HEK293 (cell line): ENCODE measurements around the gene DUSP6.

Source experiments
- CTCF ChIA-PET: fragments of 350-600 bp; formaldehyde crosslinking; extraction: SDS; loops from one replicate; lab custom pipeline; 2021; ENCODE audit warnings: antibody characterized with exemption; lab: Yijun Ruan, JAX
- POLR2A ChIA-PET: fragments of 300-600 bp; formaldehyde crosslinking; extraction: SDS; loops from one replicate; lab custom pipeline; 2020; ENCODE audit warnings: antibody characterized with exemption, inconsistent platforms; lab: Yijun Ruan, JAX
- H3K27ac ChIP-seq: fragments of 200-500 bp; sonication (Bioruptor generic); 2 replicates; pipeline ENCODE4 v1.5.1; 2014; ENCODE audit warnings: low read depth, low read length, control low read depth, inconsistent platforms; ENCODE audit errors: extremely low read depth
- H3K36me3 ChIP-seq, 2 experiments: fragments of 200-500 bp in 1 of 2; sonication (Bioruptor generic) in 1 of 2; 1 replicate in 1 of 2; 2 replicates in 1 of 2; pipeline ENCODE4 v1.5.1; 2014 to 2017; ENCODE audit warnings: inconsistent platforms in 2 of 2, low read length in 2 of 2; ENCODE audit not compliant: control insufficient read depth in 2 of 2, insufficient read depth in 1 of 2
- H3K4me1 ChIP-seq: fragments of 200-500 bp; sonication (Bioruptor generic); 2 replicates; pipeline ENCODE4 v1.5.1; 2014; ENCODE audit warnings: mild to moderate bottlenecking, low read length, inconsistent platforms; ENCODE audit not compliant: control insufficient read depth, insufficient read depth
- H3K4me3 ChIP-seq: 2 replicates; pipeline ENCODE4 v1.5.1; 2011; ENCODE audit warnings: low read depth, mild to moderate bottlenecking, control low read depth, low read length, moderate library complexity
- H3K9me3 ChIP-seq: fragments of 200-500 bp; sonication (Bioruptor generic); 2 replicates; pipeline ENCODE4 v1.5.1; 2014; ENCODE audit warnings: low read depth, low read length, inconsistent platforms; ENCODE audit not compliant: control insufficient read depth, insufficient read depth
- EGR2 ChIP-seq: fragments of 450-650 bp; formaldehyde crosslinking; IDR thresholded peaks from 2 replicates; pipeline ENCODE4 v1.5.1; 2016; ENCODE audit warnings: low read depth, missing biosample characterization, missing genetic modification characterization
- KLF7 ChIP-seq: fragments of 450-650 bp; formaldehyde crosslinking; IDR thresholded peaks from 2 replicates; pipeline ENCODE4 v1.5.1; 2016; ENCODE audit warnings: missing biosample characterization, missing genetic modification characterization, borderline replicate concordance
- PRDM1 ChIP-seq: fragments of 450-650 bp; formaldehyde crosslinking; IDR thresholded peaks from 2 replicates; pipeline ENCODE4; 2016; ENCODE audit warnings: missing biosample characterization, missing genetic modification characterization
- SALL2 ChIP-seq: fragments of 450-650 bp; formaldehyde crosslinking; IDR thresholded peaks from 2 replicates; pipeline ENCODE4 v1.5.0; 2017; ENCODE audit warnings: missing biosample characterization, mild to moderate bottlenecking, missing genetic modification characterization, borderline replicate concordance
- WT1 ChIP-seq: fragments of 450-650 bp; formaldehyde crosslinking; IDR thresholded peaks from 2 replicates; pipeline ENCODE4 v1.5.1; 2016; ENCODE audit warnings: missing biosample characterization, missing genetic modification characterization
- ZBTB17 ChIP-seq: fragments of 450-650 bp; formaldehyde crosslinking; IDR thresholded peaks from 2 replicates; pipeline ENCODE4 v1.5.1; 2016; ENCODE audit warnings: missing biosample characterization, missing genetic modification characterization
- ZFHX2 ChIP-seq: fragments of 450-650 bp; formaldehyde crosslinking; conservative IDR thresholded peaks from 2 replicates; pipeline ENCODE4 v1.5.1; 2016; ENCODE audit warnings: missing biosample characterization, missing genetic modification characterization
- ZFP3 ChIP-seq: fragments of 450-650 bp; formaldehyde crosslinking; IDR thresholded peaks from 2 replicates; pipeline ENCODE4 v1.5.1; 2016; ENCODE audit warnings: low read depth, missing biosample characterization, missing genetic modification characterization
- ZIC2 ChIP-seq: fragments of 450-650 bp; formaldehyde crosslinking; IDR thresholded peaks from 2 replicates; pipeline ENCODE4 v1.5.1; 2016; ENCODE audit warnings: missing biosample characterization, missing genetic modification characterization
- ZNF155 ChIP-seq: fragments of 450-650 bp; formaldehyde crosslinking; IDR thresholded peaks from 2 replicates; pipeline ENCODE4 v1.5.1; 2016; ENCODE audit warnings: missing biosample characterization, missing genetic modification characterization
- ZNF19 ChIP-seq: fragments of 450-650 bp; formaldehyde crosslinking; IDR thresholded peaks from 2 replicates; pipeline ENCODE4; 2016; ENCODE audit warnings: missing biosample characterization, missing genetic modification characterization, low read depth
- ZNF23 ChIP-seq: fragments of 450-650 bp; formaldehyde crosslinking; IDR thresholded peaks from 2 replicates; pipeline ENCODE4 v1.5.1; 2016; ENCODE audit warnings: missing biosample characterization, missing genetic modification characterization, borderline replicate concordance
- ZNF248 ChIP-seq: fragments of 450-650 bp; formaldehyde crosslinking; IDR thresholded peaks from 2 replicates; pipeline ENCODE4 v1.5.1; 2017; ENCODE audit warnings: missing biosample characterization, missing genetic modification characterization
- ZNF266 ChIP-seq: fragments of 450-650 bp; formaldehyde crosslinking; IDR thresholded peaks from 2 replicates; pipeline ENCODE4 v1.5.1; 2016; ENCODE audit warnings: missing biosample characterization, missing genetic modification characterization, low read depth
- ZNF302 ChIP-seq: fragments of 450-650 bp; formaldehyde crosslinking; IDR thresholded peaks from 2 replicates; pipeline ENCODE4 v1.5.1; 2016; ENCODE audit warnings: missing biosample characterization, missing genetic modification characterization, low read depth
- ZNF311 ChIP-seq: fragments of 450-650 bp; formaldehyde crosslinking; IDR thresholded peaks from 2 replicates; pipeline ENCODE4 v1.5.1; 2017; ENCODE audit warnings: missing biosample characterization, missing genetic modification characterization, borderline replicate concordance
- ZNF416 ChIP-seq: fragments of 450-650 bp; formaldehyde crosslinking; IDR thresholded peaks from 2 replicates; pipeline ENCODE4 v1.5.1; 2016; ENCODE audit warnings: missing biosample characterization, missing genetic modification characterization
- ZNF433 ChIP-seq: fragments of 450-650 bp; formaldehyde crosslinking; IDR thresholded peaks from 2 replicates; pipeline ENCODE4 v1.5.1; 2016; ENCODE audit warnings: missing biosample characterization, missing genetic modification characterization, low read depth
- ZNF571 ChIP-seq: fragments of 450-650 bp; formaldehyde crosslinking; IDR thresholded peaks from 2 replicates; pipeline ENCODE4 v1.5.0; 2017; ENCODE audit warnings: missing biosample characterization, missing genetic modification characterization
- ZNF585B ChIP-seq: fragments of 450-650 bp; formaldehyde crosslinking; IDR thresholded peaks from 2 replicates; pipeline ENCODE4 v1.5.1; 2016; ENCODE audit warnings: missing biosample characterization, missing genetic modification characterization
- ZNF600 ChIP-seq: fragments of 450-650 bp; formaldehyde crosslinking; IDR thresholded peaks from 2 replicates; pipeline ENCODE4 v1.5.1; 2016; ENCODE audit warnings: missing biosample characterization, missing genetic modification characterization
- ZNF664 ChIP-seq: fragments of 450-650 bp; formaldehyde crosslinking; IDR thresholded peaks from 2 replicates; pipeline ENCODE4 v1.5.1; 2016; ENCODE audit warnings: missing biosample characterization, missing genetic modification characterization
- ZNF837 ChIP-seq: fragments of 450-650 bp; formaldehyde crosslinking; IDR thresholded peaks from 2 replicates; pipeline ENCODE4 v1.5.1; 2016; ENCODE audit warnings: missing biosample characterization, missing genetic modification characterization
- ZSCAN30 ChIP-seq: fragments of 450-650 bp; IDR thresholded peaks from 2 replicates; pipeline ENCODE4 v1.5.1; 2018; ENCODE audit warnings: missing biosample characterization, mild to moderate bottlenecking, missing genetic modification characterization, moderate library complexity
- TF ChIP-seq, protein P1 (sequence below): fragments of 450-650 bp; formaldehyde crosslinking; IDR thresholded peaks from 2 replicates; pipeline ENCODE4 v1.5.1; 2016; ENCODE audit warnings: missing biosample characterization, missing genetic modification characterization
- TF ChIP-seq, protein P2 (sequence below): fragments of 450-650 bp; formaldehyde crosslinking; optimal IDR thresholded peaks from 2 replicates; pipeline ENCODE3; 2016; ENCODE audit warnings: missing biosample characterization, mild to moderate bottlenecking, missing genetic modification characterization
- TF ChIP-seq, protein P3 (sequence below): IDR thresholded peaks from 2 replicates; pipeline ENCODE4 v1.6.1; 2011; ENCODE audit warnings: mild to moderate bottlenecking, low read depth, low read length, borderline replicate concordance
- TF ChIP-seq, protein P4 (sequence below): fragments of 450-650 bp; formaldehyde crosslinking; IDR thresholded peaks from 2 replicates; pipeline ENCODE4 v1.5.1; 2016; ENCODE audit warnings: missing biosample characterization, missing genetic modification characterization
- TF ChIP-seq, protein P5 (sequence below): fragments of 450-650 bp; formaldehyde crosslinking; IDR thresholded peaks from 2 replicates; pipeline ENCODE4 v1.5.1; 2017; ENCODE audit warnings: missing biosample characterization, missing genetic modification characterization

DUSP6 gene

DNA sequence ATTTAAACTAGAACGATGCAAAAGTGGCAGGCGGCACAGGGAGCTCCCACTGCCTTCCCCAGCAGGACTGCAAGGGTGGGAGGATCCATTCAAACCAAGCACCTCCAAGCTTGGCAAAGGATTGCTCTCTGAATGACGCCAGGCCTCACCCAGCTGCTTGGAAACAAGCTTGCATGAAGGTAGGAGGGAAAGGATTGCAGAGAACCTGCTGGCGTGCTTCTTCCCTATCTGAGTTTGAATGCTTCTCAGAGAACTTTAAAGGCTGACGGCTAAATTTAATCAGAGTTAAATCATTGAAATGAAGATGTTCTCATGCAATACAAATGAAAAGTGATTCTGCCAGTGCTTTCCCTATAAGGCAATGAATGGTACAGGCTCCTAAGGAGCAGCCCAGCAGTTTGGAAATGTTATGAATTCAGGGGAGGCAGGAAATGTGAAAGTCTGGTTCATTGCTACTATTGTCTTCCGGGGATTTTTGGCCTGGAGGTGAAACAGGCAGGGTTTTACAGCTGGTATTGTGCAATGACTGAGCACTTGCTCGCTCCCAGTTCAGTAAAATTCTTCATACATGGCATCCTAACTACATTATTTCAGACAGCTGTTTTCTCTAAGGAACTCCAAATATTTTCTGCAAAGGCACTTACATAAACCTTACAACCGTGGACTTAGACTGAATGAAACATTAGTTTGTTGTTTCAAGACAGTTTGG, 31.9 kb upstream of the DUSP6 start (continued):
- TF ChIP-seq, protein P1, sequence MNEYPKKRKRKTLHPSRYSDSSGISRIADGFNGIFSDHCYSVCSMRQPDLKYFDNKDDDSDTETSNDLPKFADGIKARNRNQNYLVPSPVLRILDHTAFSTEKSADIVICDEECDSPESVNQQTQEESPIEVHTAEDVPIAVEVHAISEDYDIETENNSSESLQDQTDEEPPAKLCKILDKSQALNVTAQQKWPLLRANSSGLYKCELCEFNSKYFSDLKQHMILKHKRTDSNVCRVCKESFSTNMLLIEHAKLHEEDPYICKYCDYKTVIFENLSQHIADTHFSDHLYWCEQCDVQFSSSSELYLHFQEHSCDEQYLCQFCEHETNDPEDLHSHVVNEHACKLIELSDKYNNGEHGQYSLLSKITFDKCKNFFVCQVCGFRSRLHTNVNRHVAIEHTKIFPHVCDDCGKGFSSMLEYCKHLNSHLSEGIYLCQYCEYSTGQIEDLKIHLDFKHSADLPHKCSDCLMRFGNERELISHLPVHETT (tag by site-specific recombination) = no peak
- TF ChIP-seq ZNF416 (tag by site-specific recombination) = no peak
- no peak for TF ChIP-seq ZNF23 (tag by site-specific recombination)
- no peak for TF ChIP-seq ZNF600 (tag by site-specific recombination)
- TF ChIP-seq, protein P2, sequence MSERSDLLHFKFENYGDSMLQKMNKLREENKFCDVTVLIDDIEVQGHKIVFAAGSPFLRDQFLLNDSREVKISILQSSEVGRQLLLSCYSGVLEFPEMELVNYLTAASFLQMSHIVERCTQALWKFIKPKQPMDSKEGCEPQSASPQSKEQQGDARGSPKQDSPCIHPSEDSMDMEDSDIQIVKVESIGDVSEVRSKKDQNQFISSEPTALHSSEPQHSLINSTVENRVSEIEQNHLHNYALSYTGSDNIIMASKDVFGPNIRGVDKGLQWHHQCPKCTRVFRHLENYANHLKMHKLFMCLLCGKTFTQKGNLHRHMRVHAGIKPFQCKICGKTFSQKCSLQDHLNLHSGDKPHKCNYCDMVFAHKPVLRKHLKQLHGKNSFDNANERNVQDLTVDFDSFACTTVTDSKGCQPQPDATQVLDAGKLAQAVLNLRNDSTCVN (tag by site-specific recombination) = no peak
- no peak for TF ChIP-seq ZNF664 (tag by site-specific recombination)
- TF ChIP-seq KLF7 (tag by site-specific recombination) = no peak
- no peak for TF ChIP-seq SALL2 (tag by site-specific recombination)
- TF ChIP-seq ZBTB17 (tag by site-specific recombination) = peak; percentile 59
- no peak for TF ChIP-seq ZNF302 (tag by site-specific recombination)
- no peak for TF ChIP-seq ZNF19
- TF ChIP-seq ZNF585B = no peak
- peak; percentile 67; the same call in 1 of the 2 replicates for TF ChIP-seq ZIC2 (tag by site-specific recombination)

DNA sequence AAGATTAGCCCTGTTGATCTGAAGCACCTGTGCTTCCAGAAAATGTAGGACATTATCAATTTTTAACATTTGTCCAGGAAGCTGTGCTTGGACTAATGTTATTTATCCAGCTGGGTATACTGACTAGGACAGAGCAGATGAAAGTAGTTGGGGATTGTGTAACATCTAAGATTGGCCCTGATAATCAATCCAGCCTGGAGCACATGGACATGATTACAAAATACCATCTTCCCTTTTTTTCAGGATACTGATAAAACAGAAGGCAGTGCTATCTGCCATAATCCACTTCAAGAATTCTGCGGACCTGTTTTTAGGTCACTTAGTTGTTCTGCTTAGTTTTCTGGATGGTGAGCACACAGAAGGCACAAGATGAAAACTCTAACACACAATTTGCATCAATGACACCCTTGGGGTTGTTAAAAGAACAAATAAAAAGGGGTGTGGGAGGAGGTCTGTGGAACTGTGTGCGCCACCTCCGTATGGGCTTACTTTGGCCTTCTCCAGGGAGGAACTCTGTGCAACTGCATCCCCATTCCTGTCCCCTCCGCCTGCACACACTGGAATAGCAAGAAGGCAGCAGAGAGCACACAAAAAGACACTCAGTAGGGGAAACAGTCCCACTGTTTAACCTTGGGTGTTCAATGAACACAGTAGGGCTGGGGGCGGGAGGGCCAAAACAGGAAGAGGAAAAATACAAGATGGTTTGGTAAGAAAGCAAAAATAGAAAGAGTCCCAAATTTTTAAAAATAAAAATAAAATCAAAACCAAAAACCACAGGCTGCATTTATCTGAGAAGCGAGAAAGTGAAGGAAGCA, 31.1 kb upstream of the DUSP6 start:
- Histone ChIP-seq H3K27ac (no peak overlapping the region), H3K36me3 (no peaks in the 10 kb centered on the region), H3K4me3 (no peak overlapping the region), H3K4me1 (peaks cover 19% of the 10 kb centered on the region), H3K9me3 (no peaks in the 10 kb centered on the region)
- ChIA-PET POLR2A (no interaction called here), CTCF (no interaction called here)
- TF ChIP-seq ZNF837 = no peak
- no peak for TF ChIP-seq ZNF311 (tag by site-specific recombination)
- TF ChIP-seq EGR2 (tag by site-specific recombination) = 0 out of 2 replicates have a peak, but pooled peaks have one; percentile 33
- no peak for TF ChIP-seq ZNF571 (tag by site-specific recombination)
- no peak for TF ChIP-seq ZNF155 (tag by site-specific recombination)
- no peak for TF ChIP-seq PRDM1
- TF ChIP-seq ZSCAN30 (tag by site-specific recombination) = no peak
- no peak for TF ChIP-seq ZFP3
- TF ChIP-seq ZFHX2 (tag by site-specific recombination) = 0 out of 2 replicates have a peak, but pooled peaks have one; percentile 32
- TF ChIP-seq WT1 = no peak
- TF ChIP-seq, protein P3, sequence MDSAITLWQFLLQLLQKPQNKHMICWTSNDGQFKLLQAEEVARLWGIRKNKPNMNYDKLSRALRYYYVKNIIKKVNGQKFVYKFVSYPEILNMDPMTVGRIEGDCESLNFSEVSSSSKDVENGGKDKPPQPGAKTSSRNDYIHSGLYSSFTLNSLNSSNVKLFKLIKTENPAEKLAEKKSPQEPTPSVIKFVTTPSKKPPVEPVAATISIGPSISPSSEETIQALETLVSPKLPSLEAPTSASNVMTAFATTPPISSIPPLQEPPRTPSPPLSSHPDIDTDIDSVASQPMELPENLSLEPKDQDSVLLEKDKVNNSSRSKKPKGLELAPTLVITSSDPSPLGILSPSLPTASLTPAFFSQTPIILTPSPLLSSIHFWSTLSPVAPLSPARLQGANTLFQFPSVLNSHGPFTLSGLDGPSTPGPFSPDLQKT = no peak
- TF ChIP-seq ZNF266 = no peak
- TF ChIP-seq ZNF23 (tag by site-specific recombination) = no peak
- TF ChIP-seq, protein P4, sequence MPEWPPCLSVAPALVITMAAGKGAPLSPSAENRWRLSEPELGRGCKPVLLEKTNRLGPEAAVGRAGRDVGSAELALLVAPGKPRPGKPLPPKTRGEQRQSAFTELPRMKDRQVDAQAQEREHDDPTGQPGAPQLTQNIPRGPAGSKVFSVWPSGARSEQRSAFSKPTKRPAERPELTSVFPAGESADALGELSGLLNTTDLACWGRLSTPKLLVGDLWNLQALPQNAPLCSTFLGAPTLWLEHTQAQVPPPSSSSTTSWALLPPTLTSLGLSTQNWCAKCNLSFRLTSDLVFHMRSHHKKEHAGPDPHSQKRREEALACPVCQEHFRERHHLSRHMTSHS (tag by site-specific recombination) = no peak
- TF ChIP-seq ZNF248 (tag by site-specific recombination) = no peak
- TF ChIP-seq, protein P5, sequence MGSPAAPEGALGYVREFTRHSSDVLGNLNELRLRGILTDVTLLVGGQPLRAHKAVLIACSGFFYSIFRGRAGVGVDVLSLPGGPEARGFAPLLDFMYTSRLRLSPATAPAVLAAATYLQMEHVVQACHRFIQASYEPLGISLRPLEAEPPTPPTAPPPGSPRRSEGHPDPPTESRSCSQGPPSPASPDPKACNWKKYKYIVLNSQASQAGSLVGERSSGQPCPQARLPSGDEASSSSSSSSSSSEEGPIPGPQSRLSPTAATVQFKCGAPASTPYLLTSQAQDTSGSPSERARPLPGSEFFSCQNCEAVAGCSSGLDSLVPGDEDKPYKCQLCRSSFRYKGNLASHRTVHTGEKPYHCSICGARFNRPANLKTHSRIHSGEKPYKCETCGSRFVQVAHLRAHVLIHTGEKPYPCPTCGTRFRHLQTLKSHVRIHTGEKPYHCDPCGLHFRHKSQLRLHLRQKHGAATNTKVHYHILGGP (tag by site-specific recombination) = no peak
- no peak for TF ChIP-seq ZNF433 (tag by site-specific recombination)
